IPS-18c (cell line): Measurements from ENCODE around the gene OTUD3.

Experiments
- H3K4me3 ChIP-seq: 2 replicates; pipeline ENCODE4 v1.7.0; 2013; ENCODE audit warnings: low read depth, mild to moderate bottlenecking, low read length, moderate library complexity; ENCODE audit not compliant: insufficient read depth
- H3K9me3 ChIP-seq: one replicate; pipeline ENCODE4 v1.6.1; 2013; ENCODE audit warnings: mild to moderate bottlenecking, low read length, moderate library complexity; ENCODE audit not compliant: control insufficient read depth, insufficient read depth

The OTUD3 gene

DNA sequence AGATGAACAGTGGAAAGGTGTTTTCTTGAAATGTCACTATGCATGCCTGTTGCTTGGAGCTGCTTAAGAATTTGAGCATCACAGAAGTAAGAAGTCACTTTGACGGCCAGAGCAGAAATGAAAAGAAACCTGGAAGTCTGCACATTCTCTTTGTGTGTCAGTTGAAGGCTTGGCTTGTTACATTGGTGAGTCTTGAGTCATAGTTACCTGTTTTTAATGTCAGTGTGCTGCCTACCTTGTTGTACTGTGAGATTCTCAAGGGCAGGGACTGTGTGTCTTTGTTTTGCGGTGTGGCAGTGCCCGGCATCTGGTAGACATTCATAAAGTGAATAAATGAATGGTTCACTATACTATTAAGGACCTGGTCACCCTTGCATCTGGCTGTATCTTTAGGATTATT lies 9.9 kb downstream of the OTUD3 start:
- Histone ChIP-seq H3K9me3 (peaks cover under 1% of the 10 kb centered on the region), H3K4me3 (no peak overlapping the region)

DNA sequence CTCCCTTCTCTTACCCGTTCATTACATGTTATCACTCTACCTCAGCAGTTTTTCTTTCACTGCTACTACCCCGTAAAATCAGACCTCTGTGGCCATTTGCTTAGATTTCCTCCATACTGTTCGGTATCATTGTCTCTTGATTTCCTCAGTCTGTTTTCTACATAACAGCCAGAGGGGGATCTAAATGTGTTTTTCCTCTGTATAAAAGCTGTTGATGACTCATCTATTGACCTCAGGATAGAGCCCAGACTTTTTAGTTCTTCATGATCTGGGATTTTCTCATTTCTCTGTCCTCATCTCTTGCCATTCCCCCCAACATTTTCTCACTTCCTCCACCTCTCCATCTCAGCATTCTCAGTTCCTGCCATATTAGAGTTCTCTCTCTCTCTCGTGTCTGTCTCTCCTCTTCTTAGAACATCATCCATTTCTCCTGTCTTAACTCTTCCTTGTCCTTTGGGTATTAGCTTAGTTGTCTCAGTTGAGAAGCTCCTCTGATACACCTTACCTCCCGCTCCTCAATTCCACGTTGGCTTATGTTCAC lies 10.5 kb downstream of the OTUD3 start:
- H3K9me3 ChIP-seq, result no peaks in the 10 kb centered on the region
- H3K4me3 ChIP-seq, result no peak overlapping the region

DNA sequence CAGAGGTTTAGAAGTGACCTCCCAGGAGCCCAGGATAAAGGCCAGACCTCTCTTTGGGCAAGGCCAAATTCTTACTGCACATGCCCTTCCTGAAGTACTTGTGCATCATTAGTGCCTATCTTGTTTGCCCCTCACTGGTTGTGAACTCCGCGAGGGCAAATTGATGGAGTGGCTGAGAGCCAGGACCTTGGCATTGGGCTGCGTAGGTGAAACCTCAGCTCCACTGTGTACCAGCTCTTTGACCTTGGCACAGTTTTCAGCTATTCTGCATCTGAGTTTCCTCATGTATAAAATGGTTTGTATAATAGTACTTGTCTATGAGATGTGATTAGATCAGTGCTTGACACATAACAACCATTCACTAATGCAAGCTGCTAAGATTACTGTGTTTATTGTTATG lies 11.5 kb downstream of the OTUD3 start:
- H3K9me3 ChIP-seq, result no peaks in the 10 kb centered on the region
- H3K4me3 ChIP-seq, result no peak overlapping the region

DNA sequence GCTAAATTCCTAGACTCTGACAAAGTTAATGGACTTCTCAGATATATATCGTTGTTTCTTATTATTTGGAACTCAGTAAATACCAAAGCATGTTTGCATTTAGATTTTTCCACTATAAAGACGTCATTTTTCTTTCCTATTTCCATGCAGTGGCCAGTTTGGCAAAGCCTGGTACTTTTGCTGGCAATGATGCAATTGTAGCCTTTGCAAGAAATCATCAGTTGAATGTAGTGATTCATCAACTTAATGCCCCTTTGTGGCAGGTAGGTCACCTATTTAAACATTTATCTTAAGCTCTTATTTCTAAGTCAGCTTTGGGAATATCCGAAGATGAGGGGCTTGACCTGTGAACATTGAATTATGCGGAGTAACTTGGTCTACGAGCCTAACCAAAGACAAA lies 12.0 kb downstream of the OTUD3 start:
- Histone ChIP-seq H3K4me3 (no peak overlapping the region), H3K9me3 (no peaks in the 10 kb centered on the region)

DNA sequence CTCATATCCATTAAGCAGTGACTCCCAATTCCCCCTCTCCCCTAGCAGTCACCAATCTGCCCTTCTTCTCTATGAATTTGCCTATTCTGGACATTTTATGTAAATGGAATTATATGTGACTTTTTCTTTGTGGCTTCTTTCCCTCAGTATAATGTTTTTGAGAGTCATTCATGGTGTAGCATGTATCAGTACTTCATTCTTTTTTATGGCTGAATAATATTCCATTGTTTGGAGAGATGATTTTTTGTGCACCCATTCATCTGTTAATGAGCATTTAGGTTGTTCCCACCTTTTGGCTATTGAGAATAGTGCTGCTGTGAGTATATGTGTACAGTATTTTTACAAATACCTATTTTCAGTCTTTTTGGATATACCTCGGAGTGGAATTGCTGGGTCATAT lies 19.5 kb downstream of the OTUD3 start:
- Histone ChIP-seq H3K9me3 (no peaks in the 10 kb centered on the region), H3K4me3 (no peak overlapping the region)

DNA sequence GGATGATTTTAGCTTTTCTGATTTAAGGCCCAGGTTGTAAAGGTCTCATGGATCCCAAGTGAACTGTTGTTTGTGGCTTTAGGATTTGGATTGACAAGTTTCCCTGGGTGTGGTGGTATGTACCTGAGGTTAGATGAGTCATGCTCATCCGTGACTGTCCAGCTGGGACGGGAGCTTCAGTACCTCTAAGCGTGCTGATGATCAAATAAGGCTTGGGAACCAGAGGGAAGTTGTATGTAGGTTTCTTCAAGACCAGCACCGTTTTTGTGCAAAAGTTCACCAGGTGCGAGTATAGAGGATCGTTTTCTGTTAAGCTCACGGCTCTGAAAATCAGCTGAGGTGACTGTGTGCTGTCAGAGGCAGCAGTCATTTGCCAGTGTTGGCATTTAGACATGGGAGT lies 21.4 kb downstream of the OTUD3 start:
- H3K4me3 ChIP-seq, result no peak overlapping the region
- no peaks in the 10 kb centered on the region for H3K9me3 ChIP-seq

DNA sequence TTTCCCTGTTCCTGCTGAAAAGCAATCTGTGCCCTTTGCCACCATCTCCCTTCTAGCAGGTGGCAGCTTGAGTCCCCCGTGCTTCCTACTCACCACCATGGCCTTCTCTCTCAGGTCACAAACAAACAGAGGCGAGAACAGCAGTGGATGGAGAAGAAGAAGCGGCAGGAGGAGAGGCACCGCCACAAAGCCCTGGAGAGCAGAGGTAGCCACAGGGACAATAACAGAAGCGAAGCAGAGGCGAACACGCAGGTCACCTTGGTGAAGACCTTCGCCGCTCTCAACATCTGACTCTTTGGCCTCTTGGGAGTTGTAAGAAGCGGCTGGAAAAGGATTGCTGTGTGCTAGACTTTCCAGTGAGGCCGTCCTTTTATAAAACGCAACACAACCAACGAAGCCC lies 25.3 kb downstream of the OTUD3 start:
- Histone ChIP-seq H3K4me3 (no peak overlapping the region), H3K9me3 (no peaks in the 10 kb centered on the region)

DNA sequence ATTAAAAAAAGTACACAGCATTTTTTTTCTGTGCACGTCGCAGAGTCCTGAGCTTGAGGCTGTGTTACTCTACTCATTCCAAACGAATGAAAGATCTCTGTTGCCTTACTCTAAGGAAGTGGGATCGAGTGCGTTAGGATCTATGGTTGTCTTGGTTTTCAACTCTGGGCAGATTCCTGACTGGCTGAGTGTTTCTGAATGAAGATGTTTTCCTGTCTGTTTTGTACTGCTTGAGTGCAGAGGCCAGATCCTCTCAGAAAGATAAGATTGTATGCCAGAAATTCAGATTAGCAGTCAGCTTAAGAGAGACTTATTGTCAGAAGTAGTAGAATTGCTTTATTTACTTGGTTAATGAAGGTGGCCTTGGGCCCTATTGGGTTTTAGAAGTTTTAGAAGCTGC lies 27.2 kb downstream of the OTUD3 start:
- Histone ChIP-seq H3K9me3 (no peaks in the 10 kb centered on the region), H3K4me3 (no peak overlapping the region)

DNA sequence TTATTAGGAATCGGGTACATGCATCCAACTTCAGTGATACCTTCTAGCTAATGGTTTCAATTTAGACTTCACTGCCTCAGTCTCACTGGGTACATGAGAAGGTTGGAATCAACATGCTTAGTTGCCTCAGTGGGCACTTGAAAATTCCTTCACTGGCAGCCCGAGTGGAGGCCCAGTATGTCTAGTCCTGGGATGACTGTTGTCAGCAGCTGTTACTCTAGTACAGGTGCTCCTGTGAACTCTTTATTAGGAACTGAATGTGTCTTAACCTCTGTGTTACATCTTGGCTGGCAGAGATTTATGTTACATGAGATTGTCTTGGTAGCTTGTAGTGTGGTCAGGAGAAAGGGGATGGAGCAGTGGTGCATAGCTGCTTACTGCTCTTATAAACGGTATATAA lies 27.8 kb downstream of the OTUD3 start:
- no peaks in the 10 kb centered on the region for H3K9me3 ChIP-seq
- H3K4me3 ChIP-seq, result no peak overlapping the region

DNA sequence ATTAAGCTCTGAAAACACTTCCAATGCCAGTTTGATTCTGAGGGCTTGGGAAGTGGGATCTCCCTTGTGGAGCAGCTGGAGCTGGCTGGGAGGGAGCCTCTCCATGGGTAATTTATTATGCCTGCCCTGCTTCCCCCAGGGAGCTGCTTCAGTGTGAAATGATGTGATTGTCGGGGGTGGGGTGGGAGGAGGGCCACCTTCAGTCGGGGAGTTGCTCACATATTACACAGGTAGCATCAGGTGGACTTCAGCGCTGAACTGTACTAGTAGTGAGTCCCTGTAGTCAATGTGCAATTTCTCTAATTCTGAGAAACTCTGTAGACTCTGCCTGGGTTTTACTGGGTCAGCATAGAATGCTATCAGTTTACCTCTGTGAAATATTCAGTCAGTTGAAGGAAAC lies 28.5 kb downstream of the OTUD3 start:
- Histone ChIP-seq H3K4me3 (no peak overlapping the region), H3K9me3 (no peaks in the 10 kb centered on the region)

DNA sequence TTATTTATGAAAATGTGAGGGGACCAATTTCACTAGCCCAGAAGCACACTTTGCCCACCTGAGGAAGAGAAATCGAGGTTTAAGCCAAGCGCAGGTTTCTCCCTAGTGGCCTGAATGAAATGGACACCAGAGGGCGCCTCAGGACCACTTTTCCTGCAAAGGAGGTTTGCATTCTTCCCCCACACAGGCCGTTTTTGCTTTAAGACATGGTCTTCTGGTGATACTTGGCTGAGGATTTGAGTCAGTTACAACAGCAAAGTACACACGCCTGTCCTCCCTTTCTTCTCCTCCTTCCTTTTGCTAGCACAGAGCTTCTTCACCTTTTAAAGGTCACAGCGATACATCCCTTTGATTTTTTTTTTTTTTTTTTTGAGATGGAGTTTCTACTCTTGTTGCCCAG lies 35.9 kb downstream of the OTUD3 start:
- Histone ChIP-seq H3K9me3 (no peaks in the 10 kb centered on the region), H3K4me3 (no peak overlapping the region)

DNA sequence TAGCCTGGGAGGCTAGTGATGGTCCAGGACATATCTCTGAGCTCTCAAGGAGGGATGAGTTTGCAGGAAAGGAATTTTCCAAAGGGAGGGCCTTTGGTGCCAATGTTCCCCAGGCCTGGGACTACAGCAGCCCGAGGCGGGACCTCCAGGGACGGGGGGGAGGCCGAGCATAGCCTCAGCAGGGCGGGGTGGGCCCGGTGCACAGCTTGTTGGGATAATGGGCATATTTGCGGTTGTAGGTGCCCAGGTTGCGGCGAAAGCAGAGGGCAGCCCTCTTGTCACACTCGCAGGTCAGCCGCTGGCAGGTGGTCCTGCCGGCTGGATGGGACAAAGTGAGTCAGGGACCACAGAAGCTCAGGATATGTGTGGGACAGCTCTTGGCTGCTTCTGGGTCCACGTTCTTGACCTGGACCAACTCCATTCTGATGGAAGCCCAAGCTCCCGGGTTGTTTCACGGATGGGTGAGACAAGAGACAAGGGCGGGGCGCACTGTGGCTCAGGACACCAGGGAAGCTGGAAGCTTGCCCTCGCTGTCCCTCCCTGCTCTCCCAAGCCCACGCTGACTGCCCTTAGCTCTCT lies 38.0 kb downstream of the OTUD3 start:
- no peaks in the 10 kb centered on the region for H3K9me3 ChIP-seq
- H3K4me3 ChIP-seq, result no peak overlapping the region

DNA sequence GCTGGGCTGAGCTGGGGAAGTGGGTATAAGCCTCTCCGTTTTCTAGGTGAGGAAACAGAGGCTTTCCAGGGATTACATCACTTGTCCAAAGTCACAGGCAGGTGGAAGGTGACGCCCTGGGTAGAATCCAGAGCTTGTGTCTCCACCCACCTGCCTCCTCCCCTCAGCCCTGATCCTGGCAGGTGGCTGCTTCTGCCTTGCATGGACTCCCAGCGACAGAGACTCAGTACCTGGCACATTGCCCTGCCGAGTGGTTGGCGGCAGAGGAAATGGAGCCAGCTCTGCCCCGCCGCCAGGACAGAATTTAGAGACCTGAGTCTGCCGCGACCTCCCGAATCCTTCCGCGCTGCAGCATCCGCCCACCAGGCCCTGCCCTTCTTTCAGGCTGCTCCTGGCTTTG lies 39.1 kb downstream of the OTUD3 start:
- Histone ChIP-seq H3K9me3 (peaks cover 2% of the 10 kb centered on the region), H3K4me3 (no peak overlapping the region)

DNA sequence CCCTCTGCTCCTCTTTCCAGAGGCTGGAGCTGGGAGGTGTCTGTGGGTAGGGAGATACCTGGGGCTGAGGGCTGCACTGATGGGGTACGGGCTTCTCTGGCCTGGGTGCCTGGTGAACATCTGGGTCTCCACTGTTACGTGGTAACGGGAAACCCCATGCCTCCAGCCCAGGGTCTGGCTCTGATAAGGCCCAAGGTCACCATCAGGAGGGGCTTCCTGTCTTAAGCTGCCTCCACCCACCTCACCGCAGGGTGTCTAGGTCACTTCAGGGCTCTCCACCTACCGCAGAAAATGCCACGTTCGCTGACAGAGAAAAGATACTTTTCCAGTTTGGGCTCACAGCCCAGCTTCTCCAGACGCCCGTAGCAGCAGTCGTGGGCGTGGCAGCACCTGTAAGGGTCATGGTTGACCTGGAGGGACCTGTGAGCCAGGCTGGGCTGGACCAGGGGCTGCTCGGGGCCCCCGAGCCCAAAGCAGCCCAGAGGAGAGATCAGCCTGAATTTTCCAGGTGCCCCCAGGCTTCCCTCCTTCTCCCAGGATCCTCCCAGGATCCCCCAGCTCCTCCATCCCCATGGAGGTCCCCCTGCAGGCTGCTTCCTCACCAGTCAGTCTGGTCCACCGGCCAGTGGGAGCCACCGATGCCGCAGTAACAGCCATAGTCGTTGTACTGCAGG lies 40.0 kb downstream of the OTUD3 start:
- H3K4me3 ChIP-seq, result no peak overlapping the region
- peaks cover 2% of the 10 kb centered on the region for H3K9me3 ChIP-seq

DNA sequence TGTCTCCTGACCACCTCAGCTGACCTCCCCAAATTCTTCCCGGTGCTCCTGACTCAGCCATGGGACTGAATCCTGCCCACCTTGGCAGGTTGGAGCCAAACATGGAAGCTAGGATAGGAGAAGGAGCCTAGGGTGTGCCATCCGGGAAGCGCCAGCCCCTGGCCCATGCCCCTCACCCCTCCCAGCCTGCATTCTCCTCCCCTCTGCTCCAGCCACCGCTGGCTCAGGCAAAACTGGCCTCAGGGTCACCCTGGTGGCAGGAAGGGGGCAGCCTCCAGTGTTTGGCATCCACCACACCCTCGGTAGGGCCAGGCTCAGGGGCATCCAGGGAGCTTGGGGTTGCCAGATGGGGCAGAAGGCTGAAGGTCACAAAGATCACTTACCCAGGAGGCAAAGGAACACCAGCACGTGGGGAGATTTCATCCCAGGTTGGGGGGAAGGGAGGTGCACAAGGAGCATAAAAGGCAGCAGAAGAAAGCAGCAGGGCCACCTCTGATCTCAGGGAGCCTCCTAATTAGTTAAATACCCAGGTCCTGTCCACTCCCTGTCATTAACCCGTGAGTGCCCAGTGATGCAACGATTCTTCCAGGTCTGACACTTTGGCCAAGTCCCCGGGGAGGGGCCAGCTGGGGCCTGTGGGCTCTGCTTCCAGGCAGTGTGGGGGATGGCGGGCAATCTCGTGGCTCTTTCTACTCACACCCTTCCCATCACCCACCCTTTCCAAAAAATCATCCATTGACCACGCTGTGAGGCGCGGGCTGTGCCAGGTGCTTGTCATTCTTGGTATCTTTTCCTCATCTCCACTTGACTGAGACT lies 41.1 kb downstream of the OTUD3 start, which contains the start of gene PLA2G2E:
Gene PLA2G2E, minus strand, starts transcription at position 481 of the 816 bp plus-strand sequence. Its CDS starts 58 bp downstream, at position 423.
- peaks cover 2% of the 10 kb centered on the region for H3K9me3 ChIP-seq
- no peak within 1 kb of the TSS for H3K4me3 ChIP-seq

DNA sequence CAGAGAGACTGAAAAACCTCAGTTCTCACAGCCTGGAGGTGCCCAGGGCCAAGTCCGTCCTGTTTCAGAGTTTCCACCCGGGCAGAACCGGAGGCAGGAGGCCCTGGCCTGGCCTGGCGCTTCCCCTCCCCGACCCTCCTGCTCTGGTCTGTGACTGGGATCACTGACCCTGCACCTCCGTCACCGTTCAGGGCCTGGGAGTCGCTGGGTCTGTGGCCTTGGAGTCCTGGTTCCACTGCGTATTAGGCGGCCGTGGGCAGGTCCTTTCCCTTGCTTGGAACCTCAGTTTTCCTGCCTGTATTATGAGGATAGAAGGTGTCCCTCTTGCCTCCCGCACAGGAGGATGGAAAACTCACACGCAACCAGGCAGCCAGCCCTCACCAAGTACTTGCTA lies 41.8 kb downstream of the OTUD3 start:
- peaks cover 2% of the 10 kb centered on the region for H3K9me3 ChIP-seq
- H3K4me3 ChIP-seq, result no peak overlapping the region

DNA sequence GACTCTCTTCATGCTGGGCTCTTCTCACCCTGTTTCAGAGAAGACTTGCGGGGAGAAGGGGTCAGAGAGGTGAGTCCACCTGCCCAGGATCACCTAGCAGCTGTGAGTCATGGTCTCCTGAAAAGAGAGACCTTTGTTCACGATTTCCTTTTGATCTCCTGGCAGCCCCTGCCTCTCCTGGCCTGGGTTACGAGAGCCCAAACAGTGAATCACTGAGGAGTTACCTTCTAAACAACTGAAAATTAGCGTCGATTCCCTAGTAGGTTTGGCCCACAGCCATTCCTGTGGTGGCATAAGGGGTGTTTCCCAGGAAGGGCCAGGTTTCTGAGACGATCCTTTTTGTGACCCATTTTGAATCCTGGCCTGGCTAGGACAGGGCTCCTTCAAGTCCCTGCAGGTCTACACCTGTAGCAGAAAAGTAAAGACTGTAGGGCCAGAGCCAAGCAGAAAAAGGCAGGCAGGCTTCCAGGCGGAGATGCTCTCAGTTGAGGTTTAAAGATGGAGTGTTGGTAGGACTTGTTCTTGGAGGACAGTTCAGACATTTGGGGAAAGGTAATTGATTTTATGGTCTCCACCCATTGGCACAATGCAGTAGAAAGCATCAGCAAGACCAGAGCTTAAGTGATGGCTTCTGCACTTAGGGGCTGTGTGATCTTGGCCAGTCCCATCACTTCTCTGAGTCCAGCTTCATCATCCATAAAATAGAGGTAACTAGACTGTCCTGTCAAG lies 43.3 kb downstream of the OTUD3 start:
- Histone ChIP-seq H3K9me3 (peaks cover 2% of the 10 kb centered on the region), H3K4me3 (no peak overlapping the region)
